Measurements from ENCODE around the gene CHRNA3.

CHRNA3 gene

GRCh38 chr15:78604420-78604819 lies 16.4 kb downstream of the CHRNA3 start:
- H3K36me3 ChIP-seq (ENCODE audit: control insufficient read depth in 5 of 5, insufficient read depth in 5 of 5, low read length in 5 of 5) = no peaks in the 10 kb centered on the region
- H3K27me3 ChIP-seq (ENCODE audit: control insufficient read depth in 5 of 5, insufficient read depth in 4 of 5, low read length in 5 of 5) = peaks cover 0 to 18% (median 8%) of the 10 kb centered on the region in 5 donors
- no peak overlapping the region for H3K9ac ChIP-seq (ENCODE audit: low read length in 5 of 5)
- H3K27ac ChIP-seq (ENCODE audit: low read depth, low read length) = no peak overlapping the region
- no peak overlapping the region for H3K4me3 ChIP-seq (ENCODE audit: low read depth in 1 of 5, low read length in 5 of 5)
- no peaks in the 10 kb centered on the region for H3K4me1 ChIP-seq (ENCODE audit: control insufficient read depth in 5 of 5, insufficient read depth in 5 of 5, low read length in 5 of 5)
- H3K9me3 ChIP-seq (ENCODE audit: control insufficient read depth in 5 of 5, low read length in 5 of 5) = no peaks in the 10 kb centered on the region

DNA sequence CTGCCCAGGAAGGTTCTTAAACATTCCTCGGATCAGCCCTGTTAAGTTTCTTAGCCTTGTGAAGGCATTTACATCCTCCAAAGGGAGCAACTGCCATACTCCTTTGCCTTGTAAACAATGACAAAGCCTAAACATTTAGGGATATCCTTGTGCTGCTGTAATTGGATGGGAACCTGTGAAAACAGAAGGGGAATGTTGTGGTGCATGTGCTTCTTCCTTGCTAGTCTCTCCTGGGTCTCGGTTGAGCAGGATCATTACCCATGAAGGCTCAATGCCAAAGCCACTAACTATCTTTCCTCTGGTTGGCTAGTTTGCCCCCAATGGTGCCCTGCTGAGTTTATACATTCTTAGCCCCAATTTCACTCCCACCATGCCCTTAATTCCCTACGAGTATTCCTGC lies 17.3 kb downstream of the CHRNA3 start:
- Histone ChIP-seq H3K9ac (ENCODE audit: low read length in 5 of 5) (no peak overlapping the region), H3K9me3 (ENCODE audit: control insufficient read depth in 5 of 5, low read length in 5 of 5) (no peaks in the 10 kb centered on the region), H3K27ac (ENCODE audit: low read depth, low read length) (no peak overlapping the region), H3K27me3 (ENCODE audit: control insufficient read depth in 5 of 5, insufficient read depth in 4 of 5, low read length in 5 of 5) (peaks cover 0 to 18% (median 8%) of the 10 kb centered on the region in 5 donors), H3K36me3 (ENCODE audit: control insufficient read depth in 5 of 5, insufficient read depth in 5 of 5, low read length in 5 of 5) (no peaks in the 10 kb centered on the region), H3K4me1 (ENCODE audit: control insufficient read depth in 5 of 5, insufficient read depth in 5 of 5, low read length in 5 of 5) (no peaks in the 10 kb centered on the region), H3K4me3 (ENCODE audit: low read depth in 1 of 5, low read length in 5 of 5) (no peak overlapping the region)

DNA sequence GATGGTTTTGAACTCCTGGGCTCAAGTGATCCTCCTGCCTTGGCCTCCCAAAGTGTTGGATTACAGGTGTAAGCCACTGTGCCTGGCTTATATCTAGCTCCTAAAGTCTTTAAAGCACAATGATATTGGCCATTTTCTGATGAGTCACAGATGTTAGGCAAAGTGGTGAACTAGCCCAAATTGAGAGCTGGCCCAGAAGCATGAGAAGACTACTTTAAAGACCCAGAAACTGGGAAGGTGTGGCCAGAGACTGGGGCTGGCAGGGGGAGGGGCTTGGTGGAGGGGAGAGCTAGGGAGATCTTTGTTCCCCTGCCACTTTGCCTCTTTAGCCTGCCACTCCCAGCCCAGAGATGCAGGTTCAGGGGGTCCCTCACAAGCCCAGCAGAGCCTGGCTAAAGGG lies 21.6 kb downstream of the CHRNA3 start:
- Histone ChIP-seq H3K9ac (ENCODE audit: low read length in 5 of 5) (no peak overlapping the region), H3K4me3 (ENCODE audit: low read depth in 1 of 5, low read length in 5 of 5) (no peak overlapping the region), H3K27me3 (ENCODE audit: control insufficient read depth in 5 of 5, insufficient read depth in 4 of 5, low read length in 5 of 5) (peaks cover 0 to 16% (median 3%) of the 10 kb centered on the region in 5 donors), H3K4me1 (ENCODE audit: control insufficient read depth in 5 of 5, insufficient read depth in 5 of 5, low read length in 5 of 5) (no peaks in the 10 kb centered on the region), H3K36me3 (ENCODE audit: control insufficient read depth in 5 of 5, insufficient read depth in 5 of 5, low read length in 5 of 5) (no peaks in the 10 kb centered on the region), H3K9me3 (ENCODE audit: control insufficient read depth in 5 of 5, low read length in 5 of 5) (no peaks in the 10 kb centered on the region), H3K27ac (ENCODE audit: low read depth, low read length) (no peak overlapping the region)

DNA sequence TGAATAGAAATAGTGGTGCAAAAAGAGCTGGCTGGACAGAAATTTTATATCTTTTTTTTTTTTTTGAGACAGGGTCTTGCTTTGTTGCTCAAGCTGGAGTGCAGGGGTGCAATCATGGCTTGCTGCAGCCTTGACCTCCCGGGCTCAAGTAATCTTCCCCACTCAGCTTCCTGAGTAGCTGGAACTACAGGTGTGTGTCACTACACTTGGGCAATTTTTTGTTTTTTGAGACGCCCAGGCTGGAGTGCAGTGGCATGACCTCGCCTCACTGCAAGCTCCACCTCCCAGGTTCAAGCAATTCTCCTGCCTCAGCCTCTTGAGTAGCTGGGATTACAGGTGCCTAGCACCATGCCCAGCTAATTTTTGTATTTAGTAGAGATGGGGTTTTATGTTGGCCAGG lies 22.4 kb downstream of the CHRNA3 start:
- Histone ChIP-seq H3K27ac (ENCODE audit: low read depth, low read length) (no peak overlapping the region), H3K36me3 (ENCODE audit: control insufficient read depth in 5 of 5, insufficient read depth in 5 of 5, low read length in 5 of 5) (no peaks in the 10 kb centered on the region), H3K9me3 (ENCODE audit: control insufficient read depth in 5 of 5, low read length in 5 of 5) (no peaks in the 10 kb centered on the region), H3K9ac (ENCODE audit: low read length in 5 of 5) (no peak overlapping the region), H3K4me3 (ENCODE audit: low read depth in 1 of 5, low read length in 5 of 5) (no peak overlapping the region), H3K4me1 (ENCODE audit: control insufficient read depth in 5 of 5, insufficient read depth in 5 of 5, low read length in 5 of 5) (no peaks in the 10 kb centered on the region), H3K27me3 (ENCODE audit: control insufficient read depth in 5 of 5, insufficient read depth in 4 of 5, low read length in 5 of 5) (peaks cover 0 to 8% (median 2%) of the 10 kb centered on the region in 5 donors)

- H3K4me3 ChIP-seq (ENCODE audit: low read depth in 1 of 5, low read length in 5 of 5) = no peak overlapping the region
- H3K9ac ChIP-seq (ENCODE audit: low read length in 5 of 5) = no peak overlapping the region
- no peaks in the 10 kb centered on the region for H3K9me3 ChIP-seq (ENCODE audit: control insufficient read depth in 5 of 5, low read length in 5 of 5)
- no peaks in the 10 kb centered on the region for H3K4me1 ChIP-seq (ENCODE audit: control insufficient read depth in 5 of 5, insufficient read depth in 5 of 5, low read length in 5 of 5)
- H3K27me3 ChIP-seq (ENCODE audit: control insufficient read depth in 5 of 5, insufficient read depth in 4 of 5, low read length in 5 of 5) = peaks cover 0 to 3% (median 0%) of the 10 kb centered on the region in 5 donors
- no peak overlapping the region for H3K27ac ChIP-seq (ENCODE audit: low read depth, low read length)
- no peaks in the 10 kb centered on the region for H3K36me3 ChIP-seq (ENCODE audit: control insufficient read depth in 5 of 5, insufficient read depth in 5 of 5, low read length in 5 of 5)
Observed at GRCh38 chr15:78597583-78597982, 23.2 kb downstream of the CHRNA3 start.

GRCh38 chr15:78574944-78575343 lies 45.9 kb downstream of the CHRNA3 start:
- Histone ChIP-seq H3K27ac (ENCODE audit: low read depth, low read length) (no peak overlapping the region), H3K9ac (ENCODE audit: low read length in 5 of 5) (no peak overlapping the region), H3K36me3 (ENCODE audit: control insufficient read depth in 5 of 5, insufficient read depth in 5 of 5, low read length in 5 of 5) (no peaks in the 10 kb centered on the region), H3K27me3 (ENCODE audit: control insufficient read depth in 5 of 5, insufficient read depth in 4 of 5, low read length in 5 of 5) (peaks cover 0 to 6% (median 0%) of the 10 kb centered on the region in 5 donors), H3K9me3 (ENCODE audit: control insufficient read depth in 5 of 5, low read length in 5 of 5) (no peaks in the 10 kb centered on the region), H3K4me1 (ENCODE audit: control insufficient read depth in 5 of 5, insufficient read depth in 5 of 5, low read length in 5 of 5) (no peaks in the 10 kb centered on the region), H3K4me3 (ENCODE audit: low read depth in 1 of 5, low read length in 5 of 5) (no peak overlapping the region)

GRCh38 chr15:78573416-78573815 lies 47.4 kb downstream of the CHRNA3 start:
- Histone ChIP-seq H3K27ac (ENCODE audit: low read depth, low read length) (no peak overlapping the region), H3K9ac (ENCODE audit: low read length in 5 of 5) (no peak overlapping the region), H3K4me1 (ENCODE audit: control insufficient read depth in 5 of 5, insufficient read depth in 5 of 5, low read length in 5 of 5) (no peaks in the 10 kb centered on the region), H3K27me3 (ENCODE audit: control insufficient read depth in 5 of 5, insufficient read depth in 4 of 5, low read length in 5 of 5) (peaks cover 0 to 6% (median 0%) of the 10 kb centered on the region in 5 donors), H3K36me3 (ENCODE audit: control insufficient read depth in 5 of 5, insufficient read depth in 5 of 5, low read length in 5 of 5) (no peaks in the 10 kb centered on the region), H3K9me3 (ENCODE audit: control insufficient read depth in 5 of 5, low read length in 5 of 5) (no peaks in the 10 kb centered on the region), H3K4me3 (ENCODE audit: low read depth in 1 of 5, low read length in 5 of 5) (no peak overlapping the region)

- no peak overlapping the region for H3K27ac ChIP-seq (ENCODE audit: low read depth, low read length)
- no peaks in the 10 kb centered on the region for H3K36me3 ChIP-seq (ENCODE audit: control insufficient read depth in 5 of 5, insufficient read depth in 5 of 5, low read length in 5 of 5)
- H3K4me1 ChIP-seq (ENCODE audit: control insufficient read depth in 5 of 5, insufficient read depth in 5 of 5, low read length in 5 of 5) = peaks cover 0 to 2% (median under 1%) of the 10 kb centered on the region in 5 donors
- peaks cover 0 to 10% (median 8%) of the 10 kb centered on the region in 5 donors for H3K27me3 ChIP-seq (ENCODE audit: control insufficient read depth in 5 of 5, insufficient read depth in 4 of 5, low read length in 5 of 5)
- no peak overlapping the region for H3K4me3 ChIP-seq (ENCODE audit: low read depth in 1 of 5, low read length in 5 of 5)
- no peak overlapping the region for H3K9ac ChIP-seq (ENCODE audit: low read length in 5 of 5)
- H3K9me3 ChIP-seq (ENCODE audit: control insufficient read depth in 5 of 5, low read length in 5 of 5) = no peaks in the 10 kb centered on the region
Observed at GRCh38 chr15:78571382-78571781, 49.4 kb downstream of the CHRNA3 start.

DNA sequence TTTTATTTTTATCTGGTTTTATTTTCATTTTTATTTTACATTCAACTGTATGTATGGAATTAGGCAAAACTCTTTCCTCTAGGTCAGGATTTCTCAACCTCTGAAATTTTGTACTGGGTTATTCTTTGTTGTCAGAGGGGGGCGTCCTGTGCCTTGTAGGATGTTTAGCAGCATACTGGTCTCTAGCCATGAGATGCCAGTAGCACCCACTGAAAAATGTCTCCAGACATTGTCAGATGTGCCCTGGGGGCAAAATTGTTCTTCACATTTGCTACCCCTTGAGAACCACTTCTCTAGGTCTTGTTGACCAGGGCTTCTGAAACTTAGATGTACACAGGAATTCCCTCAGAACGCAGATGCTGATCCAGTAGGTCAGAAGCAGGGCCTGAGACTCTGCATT lies 50.1 kb downstream of the CHRNA3 start:
- Histone ChIP-seq H3K4me1 (ENCODE audit: control insufficient read depth in 5 of 5, insufficient read depth in 5 of 5, low read length in 5 of 5) (peaks cover 3 to 9% (median 7%) of the 10 kb centered on the region in 5 donors), H3K27ac (ENCODE audit: low read depth, low read length) (no peak overlapping the region), H3K27me3 (ENCODE audit: control insufficient read depth in 5 of 5, insufficient read depth in 4 of 5, low read length in 5 of 5) (peaks cover 0 to 14% (median 8%) of the 10 kb centered on the region in 5 donors), H3K9me3 (ENCODE audit: control insufficient read depth in 5 of 5, low read length in 5 of 5) (no peaks in the 10 kb centered on the region), H3K4me3 (ENCODE audit: low read depth in 1 of 5, low read length in 5 of 5) (no peak overlapping the region), H3K9ac (ENCODE audit: low read length in 5 of 5) (no peak overlapping the region), H3K36me3 (ENCODE audit: control insufficient read depth in 5 of 5, insufficient read depth in 5 of 5, low read length in 5 of 5) (no peaks in the 10 kb centered on the region)

- H3K36me3 ChIP-seq (ENCODE audit: control insufficient read depth in 5 of 5, insufficient read depth in 5 of 5, low read length in 5 of 5) = no peaks in the 10 kb centered on the region
- no peak overlapping the region for H3K27ac ChIP-seq (ENCODE audit: low read depth, low read length)
- H3K4me3 ChIP-seq (ENCODE audit: low read depth in 1 of 5, low read length in 5 of 5) = no peak overlapping the region
- H3K9ac ChIP-seq (ENCODE audit: low read length in 5 of 5) = no peak overlapping the region
- peaks cover 3 to 16% (median 14%) of the 10 kb centered on the region in 5 donors for H3K4me1 ChIP-seq (ENCODE audit: control insufficient read depth in 5 of 5, insufficient read depth in 5 of 5, low read length in 5 of 5)
- no peaks in the 10 kb centered on the region for H3K9me3 ChIP-seq (ENCODE audit: control insufficient read depth in 5 of 5, low read length in 5 of 5)
- H3K27me3 ChIP-seq (ENCODE audit: control insufficient read depth in 5 of 5, insufficient read depth in 4 of 5, low read length in 5 of 5) = peaks cover 0 to 12% (median 8%) of the 10 kb centered on the region in 5 donors
Observed at GRCh38 chr15:78567531-78567930, 53.3 kb downstream of the CHRNA3 start.

Measured in subcutaneous abdominal adipose tissue (tissue), 5 donors.